ENCODE measurements around the gene EIF2AK3. TPM values are rescaled to one million over a fixed set of nuclear protein-coding genes. Genes with fewer than 3 reads are reported as not detected.

The EIF2AK3 gene
- total RNA-seq, 1 experiment from 2014 or later = 19.3 TPM

DNA sequence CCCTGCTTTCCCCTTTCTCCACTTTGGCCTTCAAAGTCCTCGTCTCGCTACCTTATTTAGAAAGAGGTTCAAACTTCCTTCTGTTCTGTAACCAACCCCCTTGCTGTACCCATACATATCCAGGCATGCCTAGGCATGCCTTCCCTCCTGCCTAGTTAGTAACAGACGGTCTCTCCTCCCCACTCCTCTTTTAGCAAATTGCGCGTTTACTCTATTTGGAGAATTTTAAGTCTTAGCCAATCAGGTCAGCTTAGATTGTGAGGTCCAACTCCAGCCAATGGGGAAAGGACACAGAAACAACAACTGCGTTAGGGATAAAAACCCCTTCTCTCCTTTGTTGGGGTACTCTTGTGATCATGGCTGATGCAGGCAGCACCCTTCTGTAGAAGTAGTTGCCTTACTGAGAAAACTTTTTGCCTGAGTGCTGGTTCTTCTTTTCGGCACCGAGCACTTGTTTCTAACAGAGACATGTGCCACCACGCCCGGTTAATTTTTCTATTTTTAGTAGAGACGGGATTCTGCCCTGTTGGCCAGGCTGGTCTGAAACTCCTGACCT is 88.8 kb downstream of the EIF2AK3 start:
- H3K36me3 Mint-ChIP-seq (ENCODE audit: insufficient read depth in 1 of 3, low read depth in 3 of 3) = peaks cover 4 to 14% (median 7%) of the 10 kb centered on the region in 3 experiments; a peak in 5 of 7 replicates
- no peaks in the 10 kb centered on the region; the same call in 1 of the 2 replicates for H3K27me3 Mint-ChIP-seq (ENCODE audit: low read depth)
- H2BK5ac ChIP-seq (ENCODE audit: insufficient read length, low read length) = no peak overlapping the region
- no peak overlapping the region for H3K4me3 Mint-ChIP-seq
- H3K9me3 ChIP-seq (ENCODE audit: control insufficient read depth, low read depth, low read length) = no peaks in the 10 kb centered on the region
- H3K23ac ChIP-seq (ENCODE audit: insufficient read length, low read depth, low read length) = no peak overlapping the region
- peaks cover 2% of the 10 kb centered on the region; the same call in 1 of the 2 replicates for H3K4me1 ChIP-seq (ENCODE audit: insufficient read depth, low read length)
- peak overlapping the region; percentile 39 for H2BK120ac ChIP-seq (ENCODE audit: low read depth, low read length, poor library complexity, severe bottlenecking)
- no peaks in the 10 kb centered on the region for H3K23me2 ChIP-seq (ENCODE audit: insufficient read length, low read depth, low read length, poor library complexity, severe bottlenecking)
- H4K8ac ChIP-seq (replicated peaks; ENCODE audit: insufficient read length, low read depth, low read length) = no peak overlapping the region
- H3K27ac ChIP-seq (ENCODE audit: insufficient read length, low read depth, low read length) = no peak overlapping the region
- no peak overlapping the region for H4K5ac ChIP-seq (ENCODE audit: insufficient read length, low read depth, low read length)
- peaks cover 0 to 3% of the 10 kb centered on the region in 2 experiments; a peak in 3 of 5 replicates for H3K9me3 Mint-ChIP-seq
- H2BK15ac ChIP-seq (ENCODE audit: low read depth, low read length) = no peak overlapping the region
- H3K4me2 ChIP-seq (ENCODE audit: insufficient read depth, insufficient read length, low read length) = no peak overlapping the region
- peaks cover 2% of the 10 kb centered on the region; the same call in 1 of the 2 replicates for H3K27me3 ChIP-seq (ENCODE audit: insufficient read depth, low read length)
- H2AK5ac ChIP-seq (ENCODE audit: insufficient read length, low read length) = no peak overlapping the region
- no peak overlapping the region for H2AFZ ChIP-seq (ENCODE audit: low read length)
- H3K56ac ChIP-seq (ENCODE audit: insufficient read length, low read depth, low read length) = no peak overlapping the region
- H3K4me1 Mint-ChIP-seq = peaks cover 21 to 29% of the 10 kb centered on the region in 2 experiments
- no peak overlapping the region for H3K18ac ChIP-seq (ENCODE audit: insufficient read length, low read depth, low read length)
- H3K27ac Mint-ChIP-seq = peak overlapping the region in 2 of 3 experiments; percentile 95 to 96; a peak in 4 of 7 replicates
- H4K91ac ChIP-seq (ENCODE audit: insufficient read length, low read depth, low read length) = no peak overlapping the region
- no CpG with 5 or more reads among the region's 11 CpGs for WGBS (ENCODE audit: extremely low coverage, insufficient read length, low lambda C conversion rate)
- no peaks in the 10 kb centered on the region for H3K79me2 ChIP-seq (ENCODE audit: insufficient read depth, low read length)
- H2BK12ac ChIP-seq (ENCODE audit: insufficient read length, low read depth, low read length) = no peak overlapping the region
- no peak overlapping the region for H3K4ac ChIP-seq (ENCODE audit: low read depth, low read length)
- no peak overlapping the region for H3T11ph ChIP-seq (ENCODE audit: low read length)
- TF ChIP-seq, protein P1, sequence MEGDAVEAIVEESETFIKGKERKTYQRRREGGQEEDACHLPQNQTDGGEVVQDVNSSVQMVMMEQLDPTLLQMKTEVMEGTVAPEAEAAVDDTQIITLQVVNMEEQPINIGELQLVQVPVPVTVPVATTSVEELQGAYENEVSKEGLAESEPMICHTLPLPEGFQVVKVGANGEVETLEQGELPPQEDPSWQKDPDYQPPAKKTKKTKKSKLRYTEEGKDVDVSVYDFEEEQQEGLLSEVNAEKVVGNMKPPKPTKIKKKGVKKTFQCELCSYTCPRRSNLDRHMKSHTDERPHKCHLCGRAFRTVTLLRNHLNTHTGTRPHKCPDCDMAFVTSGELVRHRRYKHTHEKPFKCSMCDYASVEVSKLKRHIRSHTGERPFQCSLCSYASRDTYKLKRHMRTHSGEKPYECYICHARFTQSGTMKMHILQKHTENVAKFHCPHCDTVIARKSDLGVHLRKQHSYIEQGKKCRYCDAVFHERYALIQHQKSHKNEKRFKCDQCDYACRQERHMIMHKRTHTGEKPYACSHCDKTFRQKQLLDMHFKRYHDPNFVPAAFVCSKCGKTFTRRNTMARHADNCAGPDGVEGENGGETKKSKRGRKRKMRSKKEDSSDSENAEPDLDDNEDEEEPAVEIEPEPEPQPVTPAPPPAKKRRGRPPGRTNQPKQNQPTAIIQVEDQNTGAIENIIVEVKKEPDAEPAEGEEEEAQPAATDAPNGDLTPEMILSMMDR (conservative IDR thresholded peaks at IDR 0.05) = no peak
- DNase-seq = peak; percentile 72
- H2BK20ac ChIP-seq (ENCODE audit: low read depth, low read length, poor library complexity, severe bottlenecking) = no peak overlapping the region
- H3K9ac ChIP-seq (ENCODE audit: extremely low read depth, insufficient read length, low read length) = no peak overlapping the region
- H4K20me1 ChIP-seq (ENCODE audit: control insufficient read depth, insufficient read depth, insufficient read length) = no peaks in the 10 kb centered on the region
- peak overlapping the region; percentile 55; the same call in 1 of the 2 replicates for H3K14ac ChIP-seq (ENCODE audit: insufficient read depth, low read length)
- H3K79me1 ChIP-seq (ENCODE audit: insufficient read depth, low read depth, low read length, poor library complexity, severe bottlenecking) = no peaks in the 10 kb centered on the region
